ENCODE measurements around the gene FBXO9.

Gene FBXO9

GRCh38 chr6:53065266-53066076 is at the start of gene FBXO9:
TSS of gene FBXO9 (plus strand) at chr6:53065404. CDS start at chr6:53065790, 386 bp downstream.
- H3K4me3 ChIP-seq (ENCODE audit: low read depth, low read length) = peak within 1 kb of the TSS; percentile 94

GRCh38 chr6:53015486-53015885 is 49.7 kb upstream of the FBXO9 start:
- H3K4me3 ChIP-seq (ENCODE audit: low read depth, low read length) = no peak overlapping the region

- no peak overlapping the region for H3K4me3 ChIP-seq (ENCODE audit: low read depth, low read length)
Measured at GRCh38 chr6:53018446-53018845, 46.8 kb upstream of the FBXO9 start.

- no peak overlapping the region for H3K4me3 ChIP-seq (ENCODE audit: low read depth, low read length)
Measured at GRCh38 chr6:53020005-53020744, 45.0 kb upstream of the FBXO9 start.

GRCh38 chr6:53023323-53023722 is 41.9 kb upstream of the FBXO9 start:
- H3K4me3 ChIP-seq (ENCODE audit: low read depth, low read length) = no peak overlapping the region

- no peak overlapping the region for H3K4me3 ChIP-seq (ENCODE audit: low read depth, low read length)
Measured at GRCh38 chr6:53026526-53026925, 38.7 kb upstream of the FBXO9 start.

- no peak overlapping the region for H3K4me3 ChIP-seq (ENCODE audit: low read depth, low read length)
Measured at GRCh38 chr6:53027131-53027718, 38.0 kb upstream of the FBXO9 start.

GRCh38 chr6:53028467-53028866 is 36.7 kb upstream of the FBXO9 start:
- H3K4me3 ChIP-seq (ENCODE audit: low read depth, low read length) = no peak overlapping the region

- H3K4me3 ChIP-seq (ENCODE audit: low read depth, low read length) = no peak overlapping the region
Measured at GRCh38 chr6:53029257-53029656, 35.9 kb upstream of the FBXO9 start.

- no peak overlapping the region for H3K4me3 ChIP-seq (ENCODE audit: low read depth, low read length)
Measured at GRCh38 chr6:53029761-53030160, 35.4 kb upstream of the FBXO9 start.

- H3K4me3 ChIP-seq (ENCODE audit: low read depth, low read length) = no peak overlapping the region
Measured at GRCh38 chr6:53031281-53031680, 33.9 kb upstream of the FBXO9 start.

GRCh38 chr6:53032849-53033248 is 32.4 kb upstream of the FBXO9 start:
- no peak overlapping the region for H3K4me3 ChIP-seq (ENCODE audit: low read depth, low read length)

GRCh38 chr6:53033764-53034163 is 31.4 kb upstream of the FBXO9 start:
- no peak overlapping the region for H3K4me3 ChIP-seq (ENCODE audit: low read depth, low read length)

GRCh38 chr6:53035549-53036213 is 29.5 kb upstream of the FBXO9 start:
- no peak overlapping the region for H3K4me3 ChIP-seq (ENCODE audit: low read depth, low read length)

- no peak overlapping the region for H3K4me3 ChIP-seq (ENCODE audit: low read depth, low read length)
Measured at GRCh38 chr6:53038141-53038540, 27.1 kb upstream of the FBXO9 start.

- no peak overlapping the region for H3K4me3 ChIP-seq (ENCODE audit: low read depth, low read length)
Measured at GRCh38 chr6:53038596-53038995, 26.6 kb upstream of the FBXO9 start.

- no peak overlapping the region for H3K4me3 ChIP-seq (ENCODE audit: low read depth, low read length)
Measured at GRCh38 chr6:53041356-53041755, 23.8 kb upstream of the FBXO9 start.

GRCh38 chr6:53042112-53042511 is 23.1 kb upstream of the FBXO9 start:
- H3K4me3 ChIP-seq (ENCODE audit: low read depth, low read length) = no peak overlapping the region

- H3K4me3 ChIP-seq (ENCODE audit: low read depth, low read length) = no peak overlapping the region
Measured at GRCh38 chr6:53043581-53043980, 21.6 kb upstream of the FBXO9 start.

- no peak overlapping the region for H3K4me3 ChIP-seq (ENCODE audit: low read depth, low read length)
Measured at GRCh38 chr6:53044071-53044470, 21.1 kb upstream of the FBXO9 start.

GRCh38 chr6:53044572-53044971 is 20.6 kb upstream of the FBXO9 start:
- H3K4me3 ChIP-seq (ENCODE audit: low read depth, low read length) = no peak overlapping the region
